GM23248 (cell line): ENCODE measurements around the gene NUP93.

ENCODE experiments used
- EZH2 ChIP-seq: fragments of 200-600 bp; sonication (generic); IDR thresholded peaks from 2 replicates; pipeline ENCODE4 v1.6.1; 2018; ENCODE audit warnings: antibody characterized with exemption, mild to moderate bottlenecking; ENCODE audit not compliant: insufficient read depth, poor library complexity, severe bottlenecking
- EZH2phosphoT487 ChIP-seq: fragments of 200-600 bp; sonication (generic); IDR thresholded peaks from 2 replicates; pipeline ENCODE4 v1.6.1; 2018; ENCODE audit warnings: antibody characterized with exemption, moderate library complexity, mild to moderate bottlenecking, low read depth; ENCODE audit not compliant: insufficient read depth

DNA sequence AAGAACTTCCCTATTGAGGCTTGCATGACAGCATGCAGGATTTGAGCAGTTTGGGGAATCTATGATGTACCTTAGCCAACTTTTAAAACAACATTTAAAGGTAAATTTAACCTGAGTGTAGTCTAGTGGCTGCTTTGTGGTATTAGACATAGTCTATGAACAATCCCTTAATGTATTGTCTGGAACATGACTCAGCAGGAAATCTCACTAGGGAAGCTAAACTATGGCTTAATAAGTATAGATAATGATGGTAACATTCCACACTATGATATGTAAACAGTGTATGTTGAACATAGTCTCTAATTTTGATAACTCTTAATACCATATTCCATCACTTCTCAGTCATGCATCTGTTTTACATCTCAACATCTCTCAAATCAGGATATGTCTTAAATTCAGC lies 83.0 kb downstream of the NUP93 start:
- TF ChIP-seq EZH2: no peak
- TF ChIP-seq EZH2phosphoT487: no peak
